Heart left ventricle (tissue), 16 donors: Measurements from ENCODE around the gene PCCA. TPM values are rescaled to one million over a fixed set of nuclear protein-coding genes. Genes with fewer than 3 reads are reported as not detected.

ENCODE experiments used
- ATAC-seq, 4 donors: fragments of 200-7000 bp; cut with Tn5 transposase; one replicate each; pipeline ENCODE4 v1.9.1; 2020 to 2022; ENCODE audit warnings: moderate library complexity in 4 of 4, mild to moderate bottlenecking in 3 of 4, moderate number of reproducible peaks in 1 of 4
- DNase-seq, 5 donors: peaks; one replicate each; pipeline ENCODE4 v3.0.0-alpha.2; 2020
- H3K27ac ChIP-seq, 12 donors: fragments of 200-600 bp; sonication (generic) in 4 of 12; one replicate each; pipeline versions ENCODE4 v1.5.0 to v1.8.0; 2016 to 2022; ENCODE audit warnings: mild to moderate bottlenecking in 2 of 12
- H3K27me3 ChIP-seq, 9 donors: fragments of 200-600 bp; sonication (generic) in 2 of 9; one replicate each; pipeline versions ENCODE4 v1.5.1 to v1.8.0; 2016 to 2022; ENCODE audit warnings: mild to moderate bottlenecking in 3 of 9
- H3K36me3 ChIP-seq, 9 donors: fragments of 200-600 bp; sonication (generic) in 2 of 9; one replicate each; pipeline versions ENCODE4 v1.5.0 to v1.8.0; 2018 to 2022; ENCODE audit warnings: mild to moderate bottlenecking in 2 of 9
- H3K4me1 ChIP-seq, 12 donors: fragments of 200-600 bp; sonication (generic) in 4 of 12; one replicate each; pipeline versions ENCODE4 v1.5.0 to v1.8.0; 2016 to 2022; ENCODE audit warnings: mild to moderate bottlenecking in 3 of 12
- H3K4me3 ChIP-seq, 12 donors: fragments of 200-600 bp; sonication (generic) in 4 of 12; one replicate each; pipeline versions ENCODE4 v1.5.0 to v1.8.0; 2017 to 2022; ENCODE audit warnings: mild to moderate bottlenecking in 9 of 12, moderate library complexity in 4 of 12
- H3K9me3 ChIP-seq, 12 donors: fragments of 200-600 bp; sonication (generic) in 4 of 12; one replicate each; pipeline versions ENCODE4 v1.5.0 to v1.8.0; 2016 to 2022; ENCODE audit warnings: mild to moderate bottlenecking in 1 of 12
- CTCF ChIP-seq, 12 donors: fragments of 200-600 bp; sonication (generic) in 4 of 12; IDR thresholded peaks; one replicate each; pipeline versions ENCODE4 v1.5.0 to v1.8.0; 2018 to 2022; ENCODE audit warnings: antibody characterized with exemption in 12 of 12, mild to moderate bottlenecking in 5 of 12
- POLR2A ChIP-seq, 2 donors: fragments of 450-650 bp; IDR thresholded peaks; one replicate each; pipeline ENCODE4 v1.6.1; 2017; ENCODE audit warnings: antibody characterized with exemption in 2 of 2, mild to moderate bottlenecking in 2 of 2, moderate library complexity in 2 of 2
- WGBS, 4 donors: extraction: QIAGEN DNeasy Blood & Tissue Kit in 2 of 4; methylation state at CpG; one replicate each; pipeline versions ENCODE4 v1.1.5 to v1.1.7; 2013 to 2018; 5-methylcytosine and 5-hydroxymethylcytosine counted together
- intact Hi-C, 10 donors: fragments of 100-400 bp; cut with DNase I; formaldehyde crosslinking; loops; one replicate each; pipeline versions ENCODE4 v1.11.1 to v1.14.2; 2022
- polyA plus RNA-seq, 2 donors: library from polyadenylated mRNA; stranded (reverse); fragments of 200-250 nt; gene quantifications; one replicate each; pipeline ENCODE4 v1.2.3, GENCODE V29; 2013
- total RNA-seq, 9 donors: library from RNA; depleted of rRNA in 2 of 9; stranded (reverse); fragments of >200 nt in 2 of 9; fragmentation: NEBNext Ultra II Directional in 3 of 9; extraction: Animal tissue kit (Norgen Biotek cat#: 25700) in 3 of 9; gene quantifications; one replicate each; pipeline versions ENCODE4 v1.1.0 to v1.2.4, GENCODE V29; 2016 to 2023
- donor health status: ischemic (EF 13 %, LVEDD 7.1; RV severe dilation, severe dysfunction).
- donor health status: healthy with polysubstance abuse.
- donor health status: DM: no; HTN: yes; CAD: no.
- donor health status: DM: no; HTN: no; CAD: no.
- donor health status: ischemic (EF 25% LVEDD 6.9; RV normal size, moderate dysfunction).
- donor health status: ischemic (EF 25% LVEDD 5.7; RV mildly dilated, moderate dysfunction).
- donor health status: healthy.
- donor health status: DM: yes; HTN: yes; CAD: no.
- donor health status: ischemic (EF 35%, LVEDD 5.7; RV mildly dilated, moderate dysfunction).
- donor health status: nonischemic (EF 11% LVEDD 7.7; RV severe dilation, severe dysfunction).
- donor health status: DM: yes; HTN: yes; CAD: no.
- donor health status: PGD.
- donor health status: ischemic (EF 29% LVEDD 5.4; RV normal size, mild dysfunction).
- donor health status: nonischemic (EF 23%, LVEDD 6.1; RV moderate dilation, normal function).

Gene PCCA
- total and polyA plus RNA-seq, 11 donors = 25.6 to 67.0 (median 40.9) TPM

DNA sequence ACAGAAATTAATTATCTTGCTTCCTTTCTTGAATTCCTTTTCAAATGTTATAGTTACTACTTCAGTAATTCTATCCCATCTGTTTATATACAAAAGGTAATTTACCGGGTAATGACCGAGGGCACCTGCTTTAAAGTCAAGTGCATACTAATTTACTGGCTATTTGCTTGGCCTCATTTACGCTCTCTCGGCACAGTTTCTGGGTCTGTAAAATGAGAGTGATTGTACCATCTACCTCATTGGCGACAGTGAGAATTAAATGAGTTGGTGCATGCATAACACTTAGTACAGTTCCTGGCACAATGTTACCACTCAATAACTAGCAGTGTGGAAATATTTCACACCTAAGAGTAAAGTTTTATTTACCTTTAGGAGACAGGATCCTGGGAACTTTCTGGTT lies 388.1 kb downstream of the PCCA start:
- Histone ChIP-seq H3K36me3 (no peaks in the 10 kb centered on the region), H3K27me3 (no peaks in the 10 kb centered on the region), H3K27ac (no peak overlapping the region), H3K9me3 (no peaks in the 10 kb centered on the region), H3K4me3 (no peak overlapping the region), H3K4me1 (no peaks in the 10 kb centered on the region)
- TF ChIP-seq CTCF (IDR thresholded peaks at IDR 0.05) (no peak), POLR2A (IDR thresholded peaks at IDR 0.05) (no peak)
- ATAC-seq (no peak), DNase-seq (no peak)
- intact Hi-C loops = no loop called here
- 96 to 98% (median 97%) methylated on average over 5 of the region's 5 CpGs for WGBS, 4 donors

- no peak overlapping the region for H3K4me3 ChIP-seq
- H3K9me3 ChIP-seq = no peaks in the 10 kb centered on the region
- H3K36me3 ChIP-seq = no peaks in the 10 kb centered on the region
- H3K27ac ChIP-seq = no peak overlapping the region
- 91 to 94% (median 92%) methylated on average over 12 of the region's 12 CpGs for WGBS, 4 donors
- no peak for ATAC-seq
- H3K4me1 ChIP-seq = peaks cover 0 to 12% (median 7%) of the 10 kb centered on the region in 12 donors
- no peaks in the 10 kb centered on the region for H3K27me3 ChIP-seq
- no peak for TF ChIP-seq CTCF (IDR thresholded peaks at IDR 0.05)
- TF ChIP-seq POLR2A (IDR thresholded peaks at IDR 0.05) = no peak
- intact Hi-C loops = no loop called here
- no peak for DNase-seq
Measured at GRCh38 chr13:100478107-100478809, 389.4 kb downstream of the PCCA start.

DNA sequence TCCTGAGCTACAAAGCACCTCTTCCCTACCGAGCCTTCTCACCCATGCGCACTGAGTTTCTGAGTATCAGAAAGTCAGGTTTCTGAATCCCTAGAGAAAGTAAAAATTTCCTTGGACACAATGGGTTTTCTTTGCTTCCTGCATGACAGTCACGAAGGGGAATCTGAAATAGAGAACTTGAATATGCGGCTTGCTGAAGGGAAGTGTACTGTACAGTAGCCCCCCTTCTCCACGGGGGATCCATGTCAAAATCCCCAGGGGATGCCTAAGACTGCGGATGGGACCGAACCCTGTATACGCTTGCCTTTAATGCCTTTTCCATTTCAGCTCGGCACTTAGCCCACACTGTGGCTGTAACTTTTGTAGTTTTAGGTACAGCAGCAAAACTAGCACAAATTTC lies 391.8 kb downstream of the PCCA start:
- 77 to 83% (median 80%) methylated on average over 9 of the region's 9 CpGs for WGBS, 4 donors
- no peaks in the 10 kb centered on the region for H3K9me3 ChIP-seq
- ATAC-seq (no peak), DNase-seq (no peak)
- H3K4me1 ChIP-seq = peaks cover 0 to 21% (median 10%) of the 10 kb centered on the region in 12 donors
- intact Hi-C loops = no loop called here
- H3K36me3 ChIP-seq = no peaks in the 10 kb centered on the region
- no peak for TF ChIP-seq CTCF (IDR thresholded peaks at IDR 0.05)
- no peak for TF ChIP-seq POLR2A (IDR thresholded peaks at IDR 0.05)
- H3K4me3 ChIP-seq = no peak overlapping the region
- H3K27ac ChIP-seq = no peak overlapping the region
- H3K27me3 ChIP-seq = no peaks in the 10 kb centered on the region

- Histone ChIP-seq H3K27ac (no peak overlapping the region), H3K4me3 (no peak overlapping the region), H3K9me3 (no peaks in the 10 kb centered on the region), H3K36me3 (no peaks in the 10 kb centered on the region), H3K4me1 (peaks cover 0 to 21% (median 10%) of the 10 kb centered on the region in 12 donors), H3K27me3 (no peaks in the 10 kb centered on the region)
- no peak for ATAC-seq
- intact Hi-C loops = no loop called here
- TF ChIP-seq POLR2A (IDR thresholded peaks at IDR 0.05) (no peak), CTCF (IDR thresholded peaks at IDR 0.05) (no peak)
- DNase-seq = no peak
- 73 to 82% (median 77%) methylated on average over 6 of the region's 6 CpGs for WGBS, 4 donors
Measured at GRCh38 chr13:100483139-100483538, 394.2 kb downstream of the PCCA start.
